Hippocampal formation (tissue), 2 donors: ENCODE data around the gene CPAMD8.
"Not testable (repeated sequence)": the region's sequence is repeated elsewhere in the genome, so short reads cannot be mapped to it uniquely, and the experiment has no call there.

Experiments used
- DNase-seq, 2 donors: peaks; one replicate each; lab custom pipeline; 2025; lab: John Stamatoyannopoulos, UW

The CPAMD8 gene

GRCh38 chr19:16874978-16875299, 151.7 kb downstream of the CPAMD8 start:
- DNase-seq = not testable (repeated sequence)

- DNase-seq = no peak
These were observed 152.2 kb downstream of the CPAMD8 start for GRCh38 chr19:16874250-16874977.

GRCh38 chr19:16873594-16873993, 153.0 kb downstream of the CPAMD8 start:
- DNase-seq = no peak

- DNase-seq = no peak
These were observed 153.9 kb downstream of the CPAMD8 start for GRCh38 chr19:16872728-16873127.

GRCh38 chr19:16871871-16872270, 154.7 kb downstream of the CPAMD8 start:
- no peak for DNase-seq

GRCh38 chr19:16869331-16869972, 157.2 kb downstream of the CPAMD8 start:
- DNase-seq = no peak

- DNase-seq = no peak
These were observed 158.0 kb downstream of the CPAMD8 start for GRCh38 chr19:16868423-16869130.

- no peak for DNase-seq
These were observed 159.4 kb downstream of the CPAMD8 start for GRCh38 chr19:16867211-16867610.

DNA sequence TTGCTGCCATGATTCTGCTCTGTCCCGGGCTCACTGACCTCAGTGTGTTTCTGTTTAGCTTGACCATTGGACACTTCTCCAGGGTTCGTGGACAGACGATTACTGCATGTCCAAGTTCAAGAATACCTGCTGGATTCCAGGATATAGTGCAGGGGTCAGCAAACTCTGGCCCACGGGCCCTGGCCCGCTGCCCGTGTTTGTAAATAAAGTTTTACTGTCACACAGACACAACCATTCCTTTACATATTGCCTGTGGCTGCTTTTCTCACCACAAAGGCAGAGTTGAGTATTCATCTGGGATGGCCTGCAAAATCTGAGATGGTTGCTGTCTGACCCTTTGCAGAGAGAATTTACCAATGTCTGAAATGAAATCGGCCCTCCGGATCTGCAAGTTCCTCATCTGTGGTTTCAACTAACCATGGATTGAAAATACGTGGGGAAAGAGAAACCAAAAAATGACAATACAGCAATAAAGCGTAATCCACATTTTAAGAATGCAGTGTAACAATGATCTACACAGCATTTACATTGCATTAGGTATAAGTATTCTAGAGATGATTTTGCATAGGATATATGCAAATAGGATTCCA, 163.7 kb downstream of the CPAMD8 start:
- DNase-seq = no peak

- no peak for DNase-seq
These were observed 164.8 kb downstream of the CPAMD8 start for GRCh38 chr19:16861834-16862233.

- no peak for DNase-seq
These were observed 165.6 kb downstream of the CPAMD8 start for GRCh38 chr19:16861011-16861410.

GRCh38 chr19:16860118-16860517, 166.5 kb downstream of the CPAMD8 start:
- DNase-seq = no peak

GRCh38 chr19:16859626-16860025, 167.0 kb downstream of the CPAMD8 start:
- no peak for DNase-seq

- DNase-seq = no peak
These were observed 170.5 kb downstream of the CPAMD8 start for GRCh38 chr19:16856091-16856490.

GRCh38 chr19:16853066-16853465, 173.5 kb downstream of the CPAMD8 start:
- DNase-seq = no peak

GRCh38 chr19:16851031-16851712, 175.4 kb downstream of the CPAMD8 start:
- DNase-seq = no peak

DNA sequence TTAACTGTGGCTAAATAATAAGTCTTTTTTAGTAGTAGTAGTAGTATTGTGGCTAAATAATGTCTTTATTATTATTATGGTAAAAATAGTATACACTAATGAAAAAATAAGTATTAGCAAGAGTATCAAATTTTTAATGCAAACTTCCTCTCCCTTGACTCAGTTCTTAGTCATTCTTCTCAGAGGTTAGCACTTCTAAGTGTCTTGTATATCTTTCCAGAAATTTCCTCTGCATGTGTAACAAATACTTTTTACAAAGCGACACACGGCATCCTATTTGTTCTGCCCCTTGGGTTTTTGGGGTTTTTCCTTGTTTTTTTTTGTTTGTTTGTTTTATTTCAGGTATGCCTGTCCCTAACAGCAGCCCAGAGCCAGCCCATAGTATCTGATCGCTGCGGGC, 176.5 kb downstream of the CPAMD8 start:
- no peak for DNase-seq

DNA sequence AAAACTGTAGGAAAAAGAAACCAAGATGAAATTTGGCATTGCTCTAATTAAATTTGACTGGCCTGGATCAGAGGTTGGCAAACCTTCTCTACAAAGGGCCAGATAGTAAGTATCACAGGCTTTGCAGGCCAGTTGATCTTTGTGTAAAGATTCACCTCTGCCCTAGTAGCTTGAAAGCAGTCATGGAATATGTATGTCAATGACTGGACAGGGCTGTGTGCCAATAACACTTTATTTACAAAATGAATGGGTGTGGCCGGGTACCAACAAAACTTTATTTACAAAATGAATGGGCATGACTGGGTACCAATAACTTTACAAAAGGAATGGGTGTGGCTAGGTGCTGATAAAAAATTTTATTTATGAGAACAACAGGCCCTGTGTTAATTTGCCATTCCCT, 177.4 kb downstream of the CPAMD8 start:
- DNase-seq = no peak

DNA sequence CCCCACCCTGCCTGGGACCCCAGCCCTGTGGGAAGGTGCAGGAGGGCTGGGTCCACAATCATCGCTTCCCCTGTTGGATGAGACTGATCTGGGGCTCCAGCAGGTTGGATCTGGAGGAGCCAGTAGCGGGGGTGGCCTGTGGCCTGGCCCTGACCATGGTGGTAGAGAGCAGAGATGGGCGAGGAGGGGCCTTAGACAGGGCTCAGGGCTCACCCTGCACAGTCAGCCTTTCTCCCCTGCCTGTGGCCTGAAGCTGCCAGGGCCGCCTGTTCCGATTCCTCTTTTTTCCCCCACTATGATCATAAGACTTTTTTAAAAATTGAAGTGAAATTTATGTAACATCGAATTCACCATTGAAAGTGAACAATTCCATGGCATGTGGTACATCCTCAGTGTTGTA, 179.2 kb downstream of the CPAMD8 start:
- DNase-seq = no peak

- no peak for DNase-seq
These were observed 179.7 kb downstream of the CPAMD8 start for GRCh38 chr19:16846901-16847300.
